Inferior parietal cortex (tissue), 1 donor: Measurements from ENCODE around the gene NIPSNAP2.
"Not testable (repeated sequence)": the region's sequence is repeated elsewhere in the genome, so short reads cannot be mapped to it uniquely, and the experiment has no call there.

Experiments
- DNase-seq: peaks from one replicate; pipeline ENCODE4 v3.0.0-alpha.2; 2016; ENCODE audit errors: extremely low spot score

NIPSNAP2 gene

GRCh38 chr7:55975988-55976633 is 11.7 kb downstream of the NIPSNAP2 start:
- no peak for DNase-seq

- peak; percentile 51 for DNase-seq
Measured at GRCh38 chr7:55977831-55978230, 13.4 kb downstream of the NIPSNAP2 start.

- DNase-seq = no peak
Measured at GRCh38 chr7:55980266-55980665, 15.9 kb downstream of the NIPSNAP2 start.

- DNase-seq = no peak
Measured at GRCh38 chr7:55983537-55983936, 19.2 kb downstream of the NIPSNAP2 start.

- DNase-seq = no peak
Measured at GRCh38 chr7:55992346-55992745, 28.0 kb downstream of the NIPSNAP2 start.

- no peak for DNase-seq
Measured at GRCh38 chr7:55996856-55997500, 32.6 kb downstream of the NIPSNAP2 start.

- no peak for DNase-seq
Measured at GRCh38 chr7:56003749-56004148, 39.4 kb downstream of the NIPSNAP2 start.

- DNase-seq = no peak
Measured at GRCh38 chr7:56007167-56007652, 42.8 kb downstream of the NIPSNAP2 start.

- peak; percentile 53 for DNase-seq
Measured at GRCh38 chr7:56007891-56008290, 43.5 kb downstream of the NIPSNAP2 start.

GRCh38 chr7:56009695-56010094 is 45.3 kb downstream of the NIPSNAP2 start:
- DNase-seq = peak; percentile 80

GRCh38 chr7:56017015-56017414 is 52.6 kb downstream of the NIPSNAP2 start:
- not testable (repeated sequence) for DNase-seq

- DNase-seq = no peak
Measured at GRCh38 chr7:56019501-56019900, 55.1 kb downstream of the NIPSNAP2 start.

- no peak for DNase-seq
Measured at GRCh38 chr7:56023500-56023899, 59.1 kb downstream of the NIPSNAP2 start.

GRCh38 chr7:56026538-56026937 is 62.2 kb downstream of the NIPSNAP2 start:
- no peak for DNase-seq

- no peak for DNase-seq
Measured at GRCh38 chr7:56028942-56029630, 64.7 kb downstream of the NIPSNAP2 start.

GRCh38 chr7:56030340-56030739 is 66.0 kb downstream of the NIPSNAP2 start:
- DNase-seq = no peak

GRCh38 chr7:56031556-56031955 is 67.2 kb downstream of the NIPSNAP2 start:
- not testable (repeated sequence) for DNase-seq

GRCh38 chr7:56032578-56032977 is 68.2 kb downstream of the NIPSNAP2 start:
- DNase-seq = not testable (repeated sequence)

GRCh38 chr7:56033671-56034432 is 69.5 kb downstream of the NIPSNAP2 start:
- DNase-seq = peak; percentile 63

- DNase-seq = no peak
Measured at GRCh38 chr7:56040730-56041129, 76.3 kb downstream of the NIPSNAP2 start.

- DNase-seq = not testable (repeated sequence)
Measured at GRCh38 chr7:56045758-56046157, 81.4 kb downstream of the NIPSNAP2 start.
